ENCODE measurements around the gene RHBDD2. TPM values are rescaled to one million over a fixed set of nuclear protein-coding genes. Genes with fewer than 3 reads are reported as not detected.
"Not testable (repeated sequence)": the region's sequence is repeated elsewhere in the genome, so short reads cannot be mapped to it uniquely, and the experiment has no call there.

Gene RHBDD2
- total RNA-seq, 1 donor from 2014 or later: 37.5 TPM

GRCh38 chr7:75889223-75889825, 10.5 kb downstream of the RHBDD2 start:
- ATAC-seq: no peak

- no peak for ATAC-seq
Measured at GRCh38 chr7:75889826-75890225, 11.0 kb downstream of the RHBDD2 start.

GRCh38 chr7:75891237-75891636, 12.4 kb downstream of the RHBDD2 start:
- not testable (repeated sequence) for ATAC-seq

GRCh38 chr7:75891815-75892411, 13.1 kb downstream of the RHBDD2 start:
- ATAC-seq: no peak

- ATAC-seq: peak; percentile 88
Measured at GRCh38 chr7:75892634-75893272, 13.9 kb downstream of the RHBDD2 start.

- no peak for ATAC-seq
Measured at GRCh38 chr7:75896803-75897327, 18.0 kb downstream of the RHBDD2 start.

GRCh38 chr7:75900617-75901315, 21.9 kb downstream of the RHBDD2 start:
- no peak for ATAC-seq

- peak; percentile 97 for ATAC-seq
Measured at GRCh38 chr7:75905785-75906604, 27.2 kb downstream of the RHBDD2 start.

- no peak for ATAC-seq
Measured at GRCh38 chr7:75906991-75907667, 28.3 kb downstream of the RHBDD2 start.

- not testable (repeated sequence) for ATAC-seq
Measured at GRCh38 chr7:75907668-75908039, 28.8 kb downstream of the RHBDD2 start.

GRCh38 chr7:75909521-75910132, 30.8 kb downstream of the RHBDD2 start:
- no peak for ATAC-seq

GRCh38 chr7:75911186-75911585, 32.4 kb downstream of the RHBDD2 start:
- not testable (repeated sequence) for ATAC-seq

GRCh38 chr7:75913437-75913836, 34.6 kb downstream of the RHBDD2 start:
- no peak for ATAC-seq

- ATAC-seq: no peak
Measured at GRCh38 chr7:75914169-75914654, 35.4 kb downstream of the RHBDD2 start.

GRCh38 chr7:75914655-75915415, 36.0 kb downstream of the RHBDD2 start, which contains the start of gene POR:
POR (plus strand) TSS chr7:75915155; CDS start chr7:75954002, 38,847 bp downstream.
- peak; percentile 100 for ATAC-seq

- ATAC-seq: peak; percentile 3
Measured at GRCh38 chr7:75915416-75916156, 36.8 kb downstream of the RHBDD2 start.

GRCh38 chr7:75916259-75916658, 37.4 kb downstream of the RHBDD2 start:
- no peak for ATAC-seq

- no peak for ATAC-seq
Measured at GRCh38 chr7:75916685-75917634, 38.1 kb downstream of the RHBDD2 start.
